Astrocyte (in vitro differentiated cells and primary cell): ENCODE measurements around the gene WSCD2. TPM values are rescaled to one million over a fixed set of nuclear protein-coding genes. Genes with fewer than 3 reads are reported as not detected.

Experiments used
- DNase-seq: peaks from one replicate; pipeline ENCODE4 v3.0.0-alpha.2; 2010; ENCODE audit warnings: low read depth
- FAIRE-seq: peaks from 2 replicates; lab custom pipeline; 2011; peaks lifted over from hg19 to GRCh38; lab: Jason Lieb, UNC
- H2AFZ ChIP-seq: 2 replicates; pipeline ENCODE4 v1.6.0; 2012; ENCODE audit warnings: low read depth, low read length, inconsistent platforms
- H3K27ac ChIP-seq: 2 replicates; pipeline ENCODE4 v1.5.1; 2011; ENCODE audit warnings: low read depth, low read length, inconsistent platforms
- H3K27me3 ChIP-seq: 2 replicates; pipeline ENCODE4 v1.6.0; 2011; ENCODE audit warnings: low read length, inconsistent platforms; ENCODE audit not compliant: insufficient read depth
- H3K36me3 ChIP-seq: 2 replicates; pipeline ENCODE4 v1.5.1; 2011; ENCODE audit warnings: low read length, inconsistent platforms; ENCODE audit not compliant: insufficient read depth
- H3K4me1 ChIP-seq: 2 replicates; pipeline ENCODE4 v1.5.1; 2011; ENCODE audit warnings: low read length, inconsistent platforms; ENCODE audit not compliant: insufficient read depth
- H3K4me2 ChIP-seq: 2 replicates; pipeline ENCODE4 v1.6.0; 2012; ENCODE audit warnings: low read length, inconsistent platforms
- H3K4me3 ChIP-seq: 2 replicates; pipeline ENCODE4 v1.5.1; 2011; ENCODE audit warnings: low read depth, mild to moderate bottlenecking, low read length, inconsistent platforms; ENCODE audit not compliant: insufficient read depth
- H3K79me2 ChIP-seq: 2 replicates; pipeline ENCODE4 v1.6.0; 2012; ENCODE audit warnings: mild to moderate bottlenecking, low read length, inconsistent platforms; ENCODE audit not compliant: insufficient read depth
- H3K9ac ChIP-seq: 2 replicates; pipeline ENCODE4 v1.6.0; 2012; ENCODE audit warnings: mild to moderate bottlenecking, low read length, inconsistent platforms
- H3K9me3 ChIP-seq: 2 replicates; pipeline ENCODE4 v1.5.1; 2012; ENCODE audit warnings: low read depth, mild to moderate bottlenecking, low read length, inconsistent platforms; ENCODE audit not compliant: insufficient read depth
- H4K20me1 ChIP-seq: 2 replicates; pipeline ENCODE4 v1.6.0; 2012; ENCODE audit warnings: low read length, inconsistent platforms; ENCODE audit not compliant: insufficient read depth
- H3K27ac Mint-ChIP-seq: one replicate; pipeline ENCODE4 v1.8.0; 2021; ENCODE audit warnings: mild to moderate bottlenecking, mixed read lengths; ENCODE audit not compliant: unreplicated experiment
- H3K27me3 Mint-ChIP-seq: one replicate; pipeline ENCODE4 v1.8.0; 2021; ENCODE audit warnings: low read depth, mixed read lengths; ENCODE audit not compliant: unreplicated experiment
- H3K36me3 Mint-ChIP-seq: one replicate; pipeline ENCODE4 v1.8.0; 2021; ENCODE audit warnings: low read depth, mixed read lengths; ENCODE audit not compliant: unreplicated experiment
- H3K4me1 Mint-ChIP-seq: one replicate; pipeline ENCODE4 v1.8.0; 2021; ENCODE audit warnings: low read depth, mixed read lengths; ENCODE audit not compliant: unreplicated experiment
- H3K4me3 Mint-ChIP-seq: one replicate; pipeline ENCODE4 v1.8.0; 2021; ENCODE audit warnings: mild to moderate bottlenecking, moderate library complexity, mixed read lengths; ENCODE audit not compliant: unreplicated experiment
- H3K9me3 Mint-ChIP-seq: one replicate; pipeline ENCODE4 v1.8.0; 2021; ENCODE audit warnings: mild to moderate bottlenecking, mixed read lengths; ENCODE audit not compliant: unreplicated experiment
- EZH2 ChIP-seq: IDR thresholded peaks from 2 replicates; pipeline ENCODE4 v1.6.1; 2012; ENCODE audit warnings: mild to moderate bottlenecking, low read length, inconsistent platforms; ENCODE audit not compliant: insufficient read depth
- total RNA-seq: library from RNA; stranded (reverse); gene quantifications from 2 replicates; pipeline ENCODE4 v1.2.1, GENCODE V29; 2021
- TF ChIP-seq, protein P1 (sequence below): IDR thresholded peaks from 2 replicates; pipeline ENCODE4 v1.5.1; 2011; ENCODE audit warnings: low read depth, mild to moderate bottlenecking, inconsistent platforms, low read length, moderate library complexity; ENCODE audit not compliant: insufficient read depth

The WSCD2 gene
- total RNA-seq, 1 donor from 2014 or later: 0.11 TPM

DNA sequence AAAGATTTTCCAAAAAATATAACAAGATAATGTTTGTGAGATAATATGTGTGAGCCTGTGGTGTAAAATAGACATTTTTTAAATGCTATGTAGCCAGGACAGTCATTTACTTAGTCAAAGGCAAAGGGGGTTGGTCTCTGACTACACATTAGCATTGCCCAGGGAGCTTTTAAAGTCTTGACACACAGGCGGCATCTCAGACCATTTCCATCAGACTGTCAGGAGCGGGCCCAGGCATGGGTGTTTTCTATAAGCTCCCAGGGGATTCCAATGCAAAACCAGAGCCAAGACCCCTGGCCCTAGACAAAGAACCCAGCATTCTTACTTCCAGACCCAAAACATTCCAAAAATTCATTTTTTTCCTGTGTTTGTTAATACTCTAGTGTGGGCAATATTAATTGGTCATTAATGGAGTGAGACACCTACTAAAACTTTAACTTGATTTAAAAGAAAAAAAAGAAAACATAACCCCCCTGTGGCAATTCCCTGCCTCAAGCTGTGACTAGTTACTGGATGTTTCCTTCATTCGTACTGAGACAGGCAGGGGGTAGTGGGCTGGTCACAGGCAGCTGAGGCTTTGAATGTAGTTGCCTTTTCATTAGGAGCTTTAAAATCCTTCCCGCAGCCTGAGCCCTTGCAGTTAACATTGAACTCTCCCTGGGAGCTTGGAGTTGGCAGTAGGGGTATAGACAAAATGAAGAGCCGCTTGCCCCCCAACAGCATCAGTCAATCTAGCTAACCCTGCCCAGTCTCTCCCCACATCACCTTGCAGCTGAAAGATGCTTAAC, 106.3 kb downstream of the WSCD2 start:
- no peak for TF ChIP-seq EZH2
- TF ChIP-seq, protein P1, sequence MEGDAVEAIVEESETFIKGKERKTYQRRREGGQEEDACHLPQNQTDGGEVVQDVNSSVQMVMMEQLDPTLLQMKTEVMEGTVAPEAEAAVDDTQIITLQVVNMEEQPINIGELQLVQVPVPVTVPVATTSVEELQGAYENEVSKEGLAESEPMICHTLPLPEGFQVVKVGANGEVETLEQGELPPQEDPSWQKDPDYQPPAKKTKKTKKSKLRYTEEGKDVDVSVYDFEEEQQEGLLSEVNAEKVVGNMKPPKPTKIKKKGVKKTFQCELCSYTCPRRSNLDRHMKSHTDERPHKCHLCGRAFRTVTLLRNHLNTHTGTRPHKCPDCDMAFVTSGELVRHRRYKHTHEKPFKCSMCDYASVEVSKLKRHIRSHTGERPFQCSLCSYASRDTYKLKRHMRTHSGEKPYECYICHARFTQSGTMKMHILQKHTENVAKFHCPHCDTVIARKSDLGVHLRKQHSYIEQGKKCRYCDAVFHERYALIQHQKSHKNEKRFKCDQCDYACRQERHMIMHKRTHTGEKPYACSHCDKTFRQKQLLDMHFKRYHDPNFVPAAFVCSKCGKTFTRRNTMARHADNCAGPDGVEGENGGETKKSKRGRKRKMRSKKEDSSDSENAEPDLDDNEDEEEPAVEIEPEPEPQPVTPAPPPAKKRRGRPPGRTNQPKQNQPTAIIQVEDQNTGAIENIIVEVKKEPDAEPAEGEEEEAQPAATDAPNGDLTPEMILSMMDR: no peak
- H3K27ac ChIP-seq: no peak overlapping the region
- no peaks in the 10 kb centered on the region for H3K4me1 ChIP-seq
- H3K79me2 ChIP-seq: no peaks in the 10 kb centered on the region
- FAIRE-seq (no peak), DNase-seq (no peak)
- H3K4me2 ChIP-seq: no peak overlapping the region
- no peaks in the 10 kb centered on the region for H3K36me3 ChIP-seq
- Mint-ChIP-seq H3K9me3 (peaks cover 7% of the 10 kb centered on the region), H3K27ac (no peak overlapping the region), H3K36me3 (no peaks in the 10 kb centered on the region), H3K27me3 (peaks cover 33% of the 10 kb centered on the region), H3K4me3 (no peak overlapping the region), H3K4me1 (no peaks in the 10 kb centered on the region)
- H2AFZ ChIP-seq: no peak overlapping the region
- H3K9ac ChIP-seq: no peak overlapping the region
- no peaks in the 10 kb centered on the region for H3K9me3 ChIP-seq
- no peaks in the 10 kb centered on the region for H4K20me1 ChIP-seq
- H3K4me3 ChIP-seq: no peak overlapping the region
- H3K27me3 ChIP-seq: peaks cover 4% of the 10 kb centered on the region

- Histone ChIP-seq H3K27me3 (peaks cover 4% of the 10 kb centered on the region), H3K9me3 (no peaks in the 10 kb centered on the region), H3K79me2 (no peaks in the 10 kb centered on the region), H3K9ac (no peak overlapping the region), H3K4me1 (no peaks in the 10 kb centered on the region), H2AFZ (no peak overlapping the region), H3K36me3 (no peaks in the 10 kb centered on the region), H4K20me1 (no peaks in the 10 kb centered on the region), H3K4me3 (no peak overlapping the region), H3K27ac (no peak overlapping the region), H3K4me2 (no peak overlapping the region)
- peaks cover 4% of the 10 kb centered on the region for H3K9me3 Mint-ChIP-seq
- H3K36me3 Mint-ChIP-seq: no peaks in the 10 kb centered on the region
- no peak overlapping the region for H3K27ac Mint-ChIP-seq
- no peak overlapping the region for H3K4me3 Mint-ChIP-seq
- DNase-seq (no peak), FAIRE-seq (no peak)
- no peaks in the 10 kb centered on the region for H3K4me1 Mint-ChIP-seq
- TF ChIP-seq, protein P1: no peak
- TF ChIP-seq EZH2: no peak
- peaks cover 28% of the 10 kb centered on the region for H3K27me3 Mint-ChIP-seq
These were observed 106.8 kb downstream of the WSCD2 start for GRCh38 chr12:108235985-108236263.

DNA sequence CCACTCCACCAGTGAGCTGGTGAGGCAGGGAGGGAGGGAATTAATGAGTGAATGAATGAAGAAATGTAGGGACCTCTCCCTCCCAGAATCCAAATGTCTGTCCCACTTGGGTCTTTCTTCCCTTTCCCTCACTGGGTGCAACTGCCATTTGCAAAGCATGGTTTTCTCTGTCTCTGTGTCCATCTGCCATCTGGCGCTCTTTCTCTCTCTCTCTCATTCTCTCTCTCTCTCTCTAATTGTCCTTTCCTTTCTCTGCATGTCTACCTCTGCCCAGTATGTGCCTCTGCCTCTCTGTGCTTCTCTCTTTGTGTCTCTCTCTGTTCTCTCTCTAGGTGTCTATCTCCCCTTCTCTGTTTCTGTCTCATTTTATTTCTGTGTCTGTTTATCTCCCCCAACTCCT, 107.3 kb downstream of the WSCD2 start:
- Histone ChIP-seq H3K4me2 (no peak overlapping the region), H3K36me3 (no peaks in the 10 kb centered on the region), H3K9me3 (no peaks in the 10 kb centered on the region), H3K4me1 (no peaks in the 10 kb centered on the region), H2AFZ (no peak overlapping the region), H3K79me2 (no peaks in the 10 kb centered on the region), H3K27me3 (peaks cover 7% of the 10 kb centered on the region), H3K27ac (no peak overlapping the region), H3K4me3 (no peak overlapping the region), H4K20me1 (no peaks in the 10 kb centered on the region), H3K9ac (no peak overlapping the region)
- Mint-ChIP-seq H3K27ac (no peak overlapping the region), H3K36me3 (no peaks in the 10 kb centered on the region), H3K9me3 (peaks cover 4% of the 10 kb centered on the region), H3K27me3 (peaks cover 27% of the 10 kb centered on the region), H3K4me3 (no peak overlapping the region), H3K4me1 (no peaks in the 10 kb centered on the region)
- TF ChIP-seq, protein P1: no peak
- no peak for TF ChIP-seq EZH2
- FAIRE-seq: no peak
- DNase-seq: no peak
